ENCODE results near the gene MPDZ.

The MPDZ gene

GRCh38 chr9:13100914-13101572, 178.4 kb downstream of the MPDZ start:
- H3K4me1 ChIP-seq (ENCODE audit: control insufficient read depth, insufficient read depth, low read length): no peaks in the 10 kb centered on the region
- CTCF ChIA-PET: interaction anchor here (0.5 kb wide), 1 partner anchor 1807 kb away, joined by 3 read pairs; no protein-coding TSS in a partner anchor
- H3K27ac ChIP-seq (ENCODE audit: extremely low read depth, low read depth, low read length): no peak overlapping the region
- peaks cover 8 to 17% of the 10 kb centered on the region in 2 experiments for H3K36me3 ChIP-seq (ENCODE audit: control insufficient read depth in 2 of 2, insufficient read depth in 1 of 2, low read length in 2 of 2)
- no peak overlapping the region for H3K4me3 ChIP-seq (ENCODE audit: low read depth, low read length)
- POLR2A ChIA-PET: no interaction called here
- no peaks in the 10 kb centered on the region for H3K9me3 ChIP-seq (ENCODE audit: control insufficient read depth, insufficient read depth, low read depth, low read length)
- TF ChIP-seq ZFP3 (tag by site-specific recombination; IDR thresholded peaks at IDR 0.05; ENCODE audit: low read depth) (no peak), ZNF785 (tag by site-specific recombination; IDR thresholded peaks at IDR 0.05) (no peak), EGR2 (tag by site-specific recombination; IDR thresholded peaks at IDR 0.05; ENCODE audit: low read depth) (no peak), ZNF701 (tag by site-specific recombination; IDR thresholded peaks at IDR 0.05) (no peak), ZNF37A (tag by site-specific recombination; IDR thresholded peaks at IDR 0.05) (no peak), ZNF311 (tag by site-specific recombination; IDR thresholded peaks at IDR 0.05; ENCODE audit: borderline replicate concordance) (no peak), ZNF521 (tag by site-specific recombination; IDR thresholded peaks at IDR 0.05) (no peak), RBAK (tag by site-specific recombination; IDR thresholded peaks at IDR 0.05) (no peak), IKZF3 (tag by site-specific recombination; IDR thresholded peaks at IDR 0.05) (no peak), OVOL3 (tag by site-specific recombination; IDR thresholded peaks at IDR 0.05) (no peak)

- TF ChIP-seq SCRT1 (tag by site-specific recombination; IDR thresholded peaks at IDR 0.05; ENCODE audit: borderline replicate concordance) (no peak), ZNF510 (tag by site-specific recombination; IDR thresholded peaks at IDR 0.05; ENCODE audit: insufficient replicate concordance) (no peak)
- Histone ChIP-seq H3K9me3 (ENCODE audit: control insufficient read depth, insufficient read depth, low read depth, low read length) (no peaks in the 10 kb centered on the region), H3K36me3 (ENCODE audit: control insufficient read depth in 2 of 2, insufficient read depth in 1 of 2, low read length in 2 of 2) (no peaks in the 10 kb centered on the region), H3K27ac (ENCODE audit: extremely low read depth, low read depth, low read length) (no peak overlapping the region), H3K4me3 (ENCODE audit: low read depth, low read length) (no peak overlapping the region), H3K4me1 (ENCODE audit: control insufficient read depth, insufficient read depth, low read length) (no peaks in the 10 kb centered on the region)
- CTCF ChIA-PET: no interaction called here
- POLR2A ChIA-PET: no interaction called here
These were observed 184.4 kb downstream of the MPDZ start for GRCh38 chr9:13095056-13095455.

- CTCF ChIA-PET: interaction anchor here (0.5 to 5.1 kb wide), 15 partner anchors 8 to 1562 kb away, joined by 3 to 84 read pairs (median 3); no protein-coding TSS in a partner anchor
- POLR2A ChIA-PET: no interaction called here
- no peak overlapping the region for H3K27ac ChIP-seq (ENCODE audit: extremely low read depth, low read depth, low read length)
- TF ChIP-seq ZNF133 (tag by site-specific recombination; IDR thresholded peaks at IDR 0.05) (no peak), ZNF423 (tag by site-specific recombination; IDR thresholded peaks at IDR 0.05) (no peak), ZNF114 (tag by site-specific recombination; IDR thresholded peaks at IDR 0.05) (no peak), ZBTB8A (tag by site-specific recombination; IDR thresholded peaks at IDR 0.05) (no peak), ZNF184 (tag by site-specific recombination; IDR thresholded peaks at IDR 0.05) (no peak), ZNF121 (tag by site-specific recombination; IDR thresholded peaks at IDR 0.05) (no peak), ZNF354C (tag by site-specific recombination; IDR thresholded peaks at IDR 0.05; ENCODE audit: borderline replicate concordance, low read depth) (no peak), MYNN (tag by site-specific recombination; IDR thresholded peaks at IDR 0.05; ENCODE audit: borderline replicate concordance) (no peak), ZNF274 (IDR thresholded peaks at IDR 0.05; ENCODE audit: low read length) (no peak), ZNF274 (tag by site-specific recombination; IDR thresholded peaks at IDR 0.05; ENCODE audit: borderline replicate concordance) (no peak), PRDM6 (tag by site-specific recombination; IDR thresholded peaks at IDR 0.05) (no peak), ZNF660 (tag by site-specific recombination; IDR thresholded peaks at IDR 0.05) (no peak), ATF2 (tag by site-specific recombination; IDR thresholded peaks at IDR 0.05; ENCODE audit: low read depth) (no peak), REST (tag by site-specific recombination; IDR thresholded peaks at IDR 0.05) (no peak), ZBTB7A (tag by site-specific recombination; IDR thresholded peaks at IDR 0.05; ENCODE audit: low read depth) (no peak)
These were observed 188.9 kb downstream of the MPDZ start for GRCh38 chr9:13090628-13091027.

More at GRCh38 chr9:13090628-13091027, 188.9 kb downstream of the MPDZ start:
- H3K9me3 ChIP-seq (ENCODE audit: control insufficient read depth, insufficient read depth, low read depth, low read length): no peaks in the 10 kb centered on the region
- no peaks in the 10 kb centered on the region for H3K4me1 ChIP-seq (ENCODE audit: control insufficient read depth, insufficient read depth, low read length)
- no peak overlapping the region for H3K4me3 ChIP-seq (ENCODE audit: low read depth, low read length)
- no peaks in the 10 kb centered on the region for H3K36me3 ChIP-seq (ENCODE audit: control insufficient read depth in 2 of 2, insufficient read depth in 1 of 2, low read length in 2 of 2)
